GM12892 (cell line): ENCODE measurements around the gene KPNA4.

ENCODE experiments used
- POLR2A ChIP-seq: IDR thresholded peaks from 2 replicates; pipeline ENCODE4 v1.6.1; 2011; ENCODE audit warnings: low read depth, low read length, control low read depth
- POLR2AphosphoS5 ChIP-seq: IDR thresholded peaks from 2 replicates; pipeline ENCODE4 v1.6.1; 2011; ENCODE audit warnings: low read depth, low read length, control low read depth
- TAF1 ChIP-seq: IDR thresholded peaks from 2 replicates; pipeline ENCODE4 v1.6.1; 2011; ENCODE audit warnings: low read depth, mild to moderate bottlenecking, control low read depth, low read length, borderline replicate concordance

DNA sequence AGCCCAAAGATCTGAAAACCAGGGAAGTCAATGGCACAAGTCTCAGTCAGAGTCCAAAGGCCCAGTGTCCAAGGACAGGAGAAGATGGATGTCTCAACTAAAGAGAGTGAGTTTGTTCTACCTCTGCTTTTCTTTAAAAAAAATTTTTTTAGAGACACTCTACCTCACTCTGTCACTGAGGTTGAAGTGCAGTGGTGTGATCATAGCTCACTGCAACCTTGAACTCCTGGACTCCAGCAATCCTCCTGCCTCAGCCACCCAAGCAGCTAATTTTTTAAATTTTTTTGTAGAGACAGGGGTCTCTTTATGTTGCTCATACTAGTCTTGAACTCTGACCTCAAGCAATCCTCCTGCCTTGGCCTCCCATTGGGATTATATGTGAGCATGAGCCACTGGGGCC is 39.9 kb upstream of the KPNA4 start:
- TF ChIP-seq POLR2A (no peak), TAF1 (no peak), POLR2AphosphoS5 (no peak)
